ENCODE results near the gene TARBP1. TPM values are rescaled to one million over a fixed set of nuclear protein-coding genes. Genes with fewer than 3 reads are reported as not detected.

The TARBP1 gene
- total and polyA plus RNA-seq, 2 of the 8 experiments (the other 6 are each of a cell fraction or from before 2014, with no cell fraction given): 21.9 to 32.3 TPM

GRCh38 chr1:234437423-234438171 lies 41.4 kb downstream of the TARBP1 start:
- POLR2A ChIA-PET (ENCODE audit: partially characterized antibody): no interaction called here
- Histone ChIP-seq H2BK5ac (ENCODE audit: low read depth, low read length) (no peak overlapping the region), H3K9ac (replicated peaks in 1 of 4; ENCODE audit: extremely low read depth in 1 of 4, low read depth in 3 of 4, low read length in 3 of 4) (no peak overlapping the region; a peak in 1 of 7 replicates), H2BK12ac (ENCODE audit: low read depth, low read length) (no peak overlapping the region), H3K56ac (replicated peaks; ENCODE audit: insufficient read length, low read depth, low read length) (no peak overlapping the region), H3K4ac (replicated peaks; ENCODE audit: insufficient read length, low read depth, low read length) (no peak overlapping the region), H3K4me2 (ENCODE audit: insufficient read depth in 1 of 2, low read depth in 2 of 2, low read length in 2 of 2) (no peak overlapping the region), H2AFZ (ENCODE audit: low read length) (no peak overlapping the region), H3K27me3 (replicated peaks in 1 of 4; ENCODE audit: control insufficient read depth in 3 of 4, extremely low read depth in 1 of 4, insufficient read depth in 3 of 4, low read length in 3 of 4) (no peaks in the 10 kb centered on the region), H3K4me1 (replicated peaks in 1 of 4; ENCODE audit: control insufficient read depth in 3 of 4, insufficient read depth in 4 of 4, low read length in 3 of 4) (no peaks in the 10 kb centered on the region), H3K23me2 (ENCODE audit: low read depth, low read length) (no peaks in the 10 kb centered on the region), H3K36me3 (ENCODE audit: control insufficient read depth in 2 of 4, insufficient read depth in 4 of 4, low read length in 3 of 4) (peaks cover 0 to 2% (median 0%) of the 10 kb centered on the region in 4 experiments; a peak in 4 of 8 replicates), H2BK120ac (replicated peaks; ENCODE audit: low read depth, low read length) (no peak overlapping the region), H4K20me1 (replicated peaks in 1 of 2; ENCODE audit: control insufficient read depth in 1 of 2, insufficient read depth in 2 of 2, low read length in 2 of 2) (no peaks in the 10 kb centered on the region), H4K8ac (ENCODE audit: extremely low read depth, insufficient read depth, low read length) (no peak overlapping the region), H4K5ac (ENCODE audit: insufficient read length, low read depth, low read length) (no peak overlapping the region), H3K79me2 (ENCODE audit: control insufficient read depth in 1 of 2, insufficient read depth in 2 of 2, low read length in 2 of 2) (peaks cover 0 to 4% of the 10 kb centered on the region in 2 experiments; a peak in 1 of 4 replicates), H3K9me3 (ENCODE audit: insufficient read depth in 2 of 2, low read depth in 1 of 2, low read length in 1 of 2) (no peaks in the 10 kb centered on the region), H3K14ac (ENCODE audit: insufficient read length) (no peak overlapping the region), H4K91ac (replicated peaks; ENCODE audit: insufficient read length, low read length) (no peak overlapping the region), H3K27ac (ENCODE audit: low read depth, low read length) (no peak overlapping the region), H3K23ac (ENCODE audit: insufficient read length) (no peak overlapping the region), H3K18ac (ENCODE audit: extremely low read depth, low read length) (no peak overlapping the region), H2BK20ac (ENCODE audit: low read length) (no peak overlapping the region), H2BK15ac (ENCODE audit: low read length) (no peak overlapping the region), H3K4me3 (ENCODE audit: extremely low read depth in 1 of 4, insufficient read depth in 2 of 4, low read depth in 3 of 4, low read length in 4 of 4) (no peak overlapping the region), H2AK5ac (ENCODE audit: low read depth, low read length) (no peak overlapping the region), H3K79me1 (ENCODE audit: low read depth, low read length) (peaks cover 3% of the 10 kb centered on the region)
- TF ChIP-seq GABPA (IDR thresholded peaks at IDR 0.05; ENCODE audit: borderline replicate concordance, insufficient read depth, low read length): no peak
- no peak for DNase-seq (ENCODE audit: low read depth in 1 of 2, low spot score in 2 of 2)
- WGBS, 2 experiments (ENCODE audit: extremely low coverage in 1 of 2, insufficient coverage in 1 of 2, insufficient read length in 1 of 2, insufficient replicate concordance in 2 of 2, low coverage in 1 of 2, low lambda C conversion rate in 2 of 2, missing lambda C conversion rate in 1 of 2): 83% methylated on average over 6 of the region's 6 CpGs; no CpG with 5 or more reads in 1 of the 2 experiments
- FAIRE-seq: no peak
- CTCF ChIA-PET (ENCODE audit: partially characterized antibody): interaction anchor here (0.6 to 1.6 kb wide), 2 partner anchors 42 to 128 kb away, joined by 3 to 5 read pairs; no protein-coding TSS in a partner anchor
